NCI-H2171 (cell line): ENCODE data around the gene RPRD1B.

Experiments
- DNase-seq: peaks from one replicate; lab custom pipeline; 2025; lab: John Stamatoyannopoulos, UW

Gene RPRD1B

GRCh38 chr20:38121741-38122140, 88.2 kb downstream of the RPRD1B start:
- DNase-seq: no peak

GRCh38 chr20:38123021-38123587, 89.6 kb downstream of the RPRD1B start:
- DNase-seq: no peak

- peak; percentile 20 for DNase-seq
Measured at GRCh38 chr20:38125157-38126056, 91.9 kb downstream of the RPRD1B start.

GRCh38 chr20:38126146-38126921, 92.8 kb downstream of the RPRD1B start:
- DNase-seq: no peak

- DNase-seq: peak; percentile 24
Measured at GRCh38 chr20:38126932-38127621, 93.5 kb downstream of the RPRD1B start.

- no peak for DNase-seq
Measured at GRCh38 chr20:38127920-38128528, 94.5 kb downstream of the RPRD1B start.

GRCh38 chr20:38128691-38129090, 95.1 kb downstream of the RPRD1B start:
- no peak for DNase-seq

- DNase-seq: no peak
Measured at GRCh38 chr20:38129248-38129865, 95.8 kb downstream of the RPRD1B start.

GRCh38 chr20:38129893-38130609, 96.5 kb downstream of the RPRD1B start:
- DNase-seq: no peak

- no peak for DNase-seq
Measured at GRCh38 chr20:38130687-38131587, 97.4 kb downstream of the RPRD1B start.

GRCh38 chr20:38131588-38132121, 98.1 kb downstream of the RPRD1B start:
- DNase-seq: no peak

GRCh38 chr20:38132156-38132909, 98.8 kb downstream of the RPRD1B start:
- DNase-seq: no peak

- DNase-seq: no peak
Measured at GRCh38 chr20:38132910-38133501, 99.5 kb downstream of the RPRD1B start.

GRCh38 chr20:38133680-38134426, 100.3 kb downstream of the RPRD1B start:
- DNase-seq: no peak

GRCh38 chr20:38134427-38135270, 101.1 kb downstream of the RPRD1B start:
- DNase-seq: no peak

- DNase-seq: no peak
Measured at GRCh38 chr20:38135271-38135650, 101.7 kb downstream of the RPRD1B start.
